Liver (tissue), 9 donors: ENCODE data around the gene OR2F2. TPM values are rescaled to one million over a fixed set of nuclear protein-coding genes. Genes with fewer than 3 reads are reported as not detected.

Experiments
- DNase-seq: peaks from one replicate; pipeline ENCODE4 v3.0.0-alpha.2; 2017; ENCODE audit warnings: low spot score
- H3K27ac ChIP-seq, 2 donors: one replicate each; pipeline ENCODE4 v1.7.0; 2013; ENCODE audit warnings: inconsistent platforms in 2 of 2, low read length in 2 of 2, control low read depth in 1 of 2, low read depth in 1 of 2, mild to moderate bottlenecking in 1 of 2
- H3K27me3 ChIP-seq, 4 donors: one replicate each; pipeline versions ENCODE4 v1.6.1 to v1.7.0; 2013; ENCODE audit warnings: low read length in 3 of 4, inconsistent platforms in 1 of 4, mild to moderate bottlenecking in 1 of 4, moderate library complexity in 1 of 4; ENCODE audit not compliant: control insufficient read depth in 4 of 4, insufficient read depth in 4 of 4
- H3K36me3 ChIP-seq, 4 donors: one replicate each; pipeline versions ENCODE4 v1.6.1 to v1.7.0; 2013; ENCODE audit warnings: low read length in 3 of 4, mild to moderate bottlenecking in 3 of 4, low read depth in 1 of 4, moderate library complexity in 1 of 4; ENCODE audit not compliant: control insufficient read depth in 4 of 4, insufficient read depth in 3 of 4
- H3K4me1 ChIP-seq, 4 donors: one replicate each; pipeline versions ENCODE4 v1.6.1 to v1.7.0; 2013; ENCODE audit warnings: low read length in 3 of 4, mild to moderate bottlenecking in 3 of 4, moderate library complexity in 1 of 4; ENCODE audit not compliant: control insufficient read depth in 4 of 4, insufficient read depth in 4 of 4
- H3K4me3 ChIP-seq, 3 donors: one replicate each; pipeline versions ENCODE4 v1.6.1 to v1.7.0; 2013; ENCODE audit warnings: low read length in 3 of 3, control low read depth in 1 of 3, low read depth in 1 of 3, mild to moderate bottlenecking in 1 of 3
- H3K9ac ChIP-seq, 2 donors: one replicate each; pipeline ENCODE4 v1.7.0; 2013; ENCODE audit warnings: low read length in 2 of 2, mild to moderate bottlenecking in 2 of 2, moderate library complexity in 2 of 2, control low read depth in 1 of 2, low read depth in 1 of 2
- H3K9me3 ChIP-seq, 4 donors: one replicate each; pipeline versions ENCODE4 v1.6.1 to v1.7.0; 2013; ENCODE audit warnings: low read length in 3 of 4; ENCODE audit not compliant: control insufficient read depth in 4 of 4
- FOXA1 ChIP-seq: IDR thresholded peaks from 2 replicates; pipeline ENCODE4 v1.6.1; 2016; ENCODE audit warnings: antibody characterized with exemption
- GABPA ChIP-seq, 2 donors: IDR thresholded peaks in 1 of 2; conservative IDR thresholded peaks in 1 of 2; 2 replicates each; pipeline ENCODE4 v1.6.1; 2016; ENCODE audit warnings: antibody characterized with exemption in 2 of 2, mild to moderate bottlenecking in 1 of 2, moderate library complexity in 1 of 2
- MAX ChIP-seq: IDR thresholded peaks from 2 replicates; pipeline ENCODE4 v1.6.1; 2016; ENCODE audit warnings: antibody characterized with exemption
- NR2F2 ChIP-seq: IDR thresholded peaks from 2 replicates; pipeline ENCODE4 v1.6.1; 2016; ENCODE audit warnings: antibody characterized with exemption
- RAD21 ChIP-seq, 2 donors: IDR thresholded peaks; 2 replicates each; pipeline ENCODE4 v1.6.1; 2016; ENCODE audit warnings: antibody characterized with exemption in 2 of 2, mild to moderate bottlenecking in 2 of 2
- SP1 ChIP-seq: IDR thresholded peaks from 2 replicates; pipeline ENCODE4 v1.6.1; 2018; ENCODE audit warnings: antibody characterized with exemption, mild to moderate bottlenecking
- TAF1 ChIP-seq: conservative IDR thresholded peaks from 2 replicates; pipeline ENCODE4 v1.6.1; 2016; ENCODE audit warnings: antibody characterized with exemption, mild to moderate bottlenecking
- YY1 ChIP-seq: IDR thresholded peaks from 2 replicates; pipeline ENCODE4 v1.6.1; 2016; ENCODE audit warnings: antibody characterized with exemption, mild to moderate bottlenecking
- ZBTB33 ChIP-seq: IDR thresholded peaks from 2 replicates; pipeline ENCODE4 v1.6.1; 2016; ENCODE audit warnings: antibody characterized with exemption
- WGBS: extraction: QIAGEN DNeasy Blood & Tissue Kit; methylation state at CpG from one replicate; pipeline ENCODE4 v1.1.7; 2013; 5-methylcytosine and 5-hydroxymethylcytosine counted together
- polyA plus RNA-seq, 2 donors: library from polyadenylated mRNA; stranded (reverse) in 1 of 2; unstranded in 1 of 2; fragments of 200-250 nt in 1 of 2; fragments of >200 nt in 1 of 2; fragmentation: Nextera tagmentation in 1 of 2; extraction: Ambion mirVana in 1 of 2; gene quantifications; one replicate each; pipeline versions ENCODE4 v1.2.1 to v1.2.3, GENCODE V29; 2013 to 2015
- total RNA-seq, 2 donors: library from RNA; depleted of rRNA; stranded (reverse); fragments of >200 nt; gene quantifications; one replicate each; pipeline ENCODE4 v1.2.3, GENCODE V29; 2014
- donor health status: healthy.
- donor health status: healthy.
- donor health status: healthy.
- donor health status: healthy.
- donor health status: healthy.

OR2F2 gene
- total and polyA plus RNA-seq, 4 donors, result not detected

- TF ChIP-seq YY1, result no peak
- TF ChIP-seq FOXA1, result no peak
- no peak for TF ChIP-seq ZBTB33
- TF ChIP-seq GABPA (IDR thresholded peaks at IDR 0.05 in 1 of 2, conservative IDR thresholded peaks at IDR 0.05 in 1 of 2), result no peak
- TF ChIP-seq TAF1, result no peak
- TF ChIP-seq MAX, result no peak
Measured at GRCh38 chr7:143913945-143914615, 21.0 kb upstream of the OR2F2 start (continued).

- 77% methylated on average over 7 of the region's 7 CpGs for WGBS
- H3K4me3 ChIP-seq, result no peak overlapping the region
- H3K27ac ChIP-seq, result no peak overlapping the region
- no peaks in the 10 kb centered on the region for H3K27me3 ChIP-seq
- TF ChIP-seq YY1 (no peak), MAX (no peak), RAD21 (IDR thresholded peaks at IDR 0.05) (no peak), NR2F2 (no peak)
- no peaks in the 10 kb centered on the region for H3K9me3 ChIP-seq
- DNase-seq, result no peak
- no peaks in the 10 kb centered on the region for H3K36me3 ChIP-seq
- H3K9ac ChIP-seq, result no peak overlapping the region
- peaks cover 0 to 12% (median 3%) of the 10 kb centered on the region in 4 donors for H3K4me1 ChIP-seq
Measured at GRCh38 chr7:143914938-143915652, 19.9 kb upstream of the OR2F2 start.

- DNase-seq, result no peak
- 90% methylated on average over 1 of the region's 1 CpG for WGBS
- Histone ChIP-seq H3K9ac (no peak overlapping the region), H3K27me3 (no peaks in the 10 kb centered on the region), H3K27ac (no peak overlapping the region), H3K4me1 (no peaks in the 10 kb centered on the region), H3K36me3 (no peaks in the 10 kb centered on the region), H3K4me3 (no peak overlapping the region), H3K9me3 (no peaks in the 10 kb centered on the region)
- TF ChIP-seq ZBTB33 (no peak), NR2F2 (no peak), YY1 (no peak), SP1 (no peak)
Measured at GRCh38 chr7:143924851-143925250, 10.2 kb upstream of the OR2F2 start.
